HG02623 (cell line): ENCODE measurements around the gene ADGRL1.
"Not testable (repeated sequence)": the region's sequence is repeated elsewhere in the genome, so short reads cannot be mapped to it uniquely, and the experiment has no call there.

Experiments used
- ATAC-seq: cut with Tn5 transposase; IDR thresholded peaks from one replicate; pipeline ENCODE4 v1.9.1; 2021; ENCODE audit warnings: moderate library complexity; ENCODE audit not compliant: unreplicated experiment

The ADGRL1 gene

DNA sequence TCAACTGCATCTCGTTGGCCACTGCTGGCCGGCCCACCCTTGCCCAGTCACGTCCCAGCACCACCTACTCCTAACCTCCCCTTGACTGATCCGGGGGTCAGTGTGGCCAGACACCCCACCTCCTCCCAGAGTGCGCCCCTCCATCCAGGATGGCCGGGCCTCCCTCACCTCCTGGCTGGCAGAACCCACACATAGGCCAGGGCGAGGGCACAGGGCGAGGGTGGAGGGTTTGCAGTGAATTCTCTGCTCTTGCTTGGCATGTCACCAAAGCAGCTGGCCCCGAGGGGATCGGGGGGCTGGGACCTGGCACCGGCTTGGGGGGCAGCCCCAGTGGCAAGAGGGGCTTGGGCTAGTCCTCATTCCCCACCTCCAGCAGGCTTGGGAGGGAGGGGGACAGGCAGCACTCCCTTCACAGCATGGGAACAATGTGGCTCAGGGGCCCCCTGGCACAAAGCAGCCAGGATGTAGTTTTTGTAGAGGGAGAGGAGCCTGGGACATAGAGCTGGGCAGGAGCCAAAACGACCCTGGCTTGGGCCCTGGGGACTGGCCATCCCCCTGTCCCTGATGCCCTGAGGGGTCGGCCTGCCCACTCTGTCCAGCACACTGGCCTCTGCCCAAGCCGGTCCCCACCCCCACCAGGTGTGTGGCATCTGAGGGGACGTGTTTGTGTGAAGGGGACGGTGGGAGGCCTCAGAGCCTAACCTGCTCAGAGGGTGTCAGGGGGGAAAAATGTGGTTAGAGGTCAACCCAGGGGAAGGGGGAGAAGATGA, 41.1 kb downstream of the ADGRL1 start:
- no peak for ATAC-seq

DNA sequence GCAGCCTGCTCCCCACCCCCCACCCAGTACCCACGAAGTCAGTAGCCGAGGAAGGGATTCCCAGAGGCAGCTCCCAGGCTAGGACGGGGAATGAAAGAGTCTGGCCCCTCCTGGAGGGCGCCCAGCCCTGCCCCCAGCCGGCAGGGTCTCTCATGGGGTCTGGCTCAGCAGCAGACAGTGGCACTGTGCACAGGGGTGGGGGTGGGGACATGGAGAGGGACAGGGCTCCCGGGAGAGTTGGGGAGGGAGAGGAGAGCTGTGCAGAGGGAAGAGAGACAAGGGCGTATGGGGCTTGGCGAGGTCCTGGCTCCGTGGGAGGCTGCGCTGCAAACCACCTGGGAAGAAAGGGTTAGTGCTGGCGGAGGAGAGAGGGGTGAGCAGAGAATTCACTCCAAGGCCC, 41.9 kb downstream of the ADGRL1 start:
- ATAC-seq = no peak

DNA sequence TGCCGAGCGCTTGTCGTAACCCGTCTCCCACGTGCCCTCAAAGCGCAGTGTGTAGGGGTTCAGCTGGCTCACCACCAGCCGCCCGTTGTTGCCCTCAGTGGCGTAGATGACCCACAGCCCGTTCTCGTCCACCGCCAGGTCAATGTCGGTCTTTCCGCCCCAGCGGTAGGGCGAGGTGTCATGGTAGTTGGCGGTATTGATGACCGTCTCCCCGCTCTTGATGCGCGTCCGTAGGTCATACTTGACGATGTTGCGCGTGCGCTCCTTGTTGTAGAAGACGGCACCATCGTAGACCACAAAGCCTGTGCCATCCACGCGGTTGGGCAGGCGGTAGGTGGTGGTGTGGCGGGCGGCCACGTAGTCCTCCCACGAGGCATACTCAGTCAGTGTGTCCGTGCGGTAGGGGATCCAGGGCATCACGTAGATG, 43.1 kb downstream of the ADGRL1 start:
- ATAC-seq = no peak

DNA sequence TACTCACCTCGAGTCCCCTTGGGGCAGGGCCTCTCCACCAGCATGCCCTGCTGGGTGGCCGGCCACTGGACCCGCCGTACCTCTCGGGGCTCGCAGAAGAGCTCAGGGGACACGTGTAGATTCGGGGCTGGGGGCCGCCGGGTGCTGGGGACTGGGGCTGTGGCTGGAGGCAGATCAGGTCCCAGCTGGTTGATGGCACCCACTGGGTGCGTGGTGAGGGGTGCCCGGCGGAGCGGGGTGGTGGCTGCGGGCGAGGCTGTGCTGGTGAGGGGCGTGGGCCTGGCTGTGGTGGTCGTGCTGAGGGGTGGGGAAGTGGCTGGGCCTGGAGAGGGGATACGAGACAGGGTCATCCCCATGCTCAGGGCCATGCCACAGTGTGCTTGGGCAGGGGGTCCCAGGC, 44.7 kb downstream of the ADGRL1 start:
- ATAC-seq = no peak

DNA sequence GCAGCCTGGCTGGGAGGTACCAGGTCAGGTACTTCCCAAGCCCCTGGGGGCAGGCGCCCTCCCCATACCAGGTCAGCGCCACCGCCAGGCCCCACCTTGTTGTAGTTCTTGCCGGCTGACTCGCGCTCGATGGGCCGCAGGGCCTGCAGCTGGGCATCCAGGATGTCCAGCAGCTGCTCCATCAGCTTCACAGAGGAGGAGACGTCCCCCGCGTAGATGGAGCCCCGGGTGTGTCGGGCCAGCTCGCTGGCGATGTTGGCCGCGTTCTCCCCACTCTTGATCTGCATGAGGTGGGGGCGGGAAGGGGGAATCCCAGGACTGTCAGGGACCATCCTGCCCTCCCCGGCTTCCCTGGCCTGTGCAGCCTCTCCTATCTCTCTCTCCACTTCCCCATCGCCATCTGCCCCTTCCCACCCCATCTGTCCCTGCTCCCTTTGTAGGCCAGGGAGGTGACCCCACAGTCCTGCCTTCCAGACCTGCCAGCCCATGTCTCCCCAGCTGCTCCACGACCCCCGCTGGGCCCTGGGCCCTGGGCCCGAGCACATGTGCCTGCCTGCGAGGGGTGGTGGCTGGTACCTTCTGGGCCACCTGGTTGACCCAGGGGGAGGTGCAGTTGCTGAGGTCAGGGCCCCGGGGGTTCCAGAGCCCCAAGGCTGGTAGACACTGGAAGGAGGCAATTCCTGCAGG, 45.8 kb downstream of the ADGRL1 start:
- no peak for ATAC-seq

DNA sequence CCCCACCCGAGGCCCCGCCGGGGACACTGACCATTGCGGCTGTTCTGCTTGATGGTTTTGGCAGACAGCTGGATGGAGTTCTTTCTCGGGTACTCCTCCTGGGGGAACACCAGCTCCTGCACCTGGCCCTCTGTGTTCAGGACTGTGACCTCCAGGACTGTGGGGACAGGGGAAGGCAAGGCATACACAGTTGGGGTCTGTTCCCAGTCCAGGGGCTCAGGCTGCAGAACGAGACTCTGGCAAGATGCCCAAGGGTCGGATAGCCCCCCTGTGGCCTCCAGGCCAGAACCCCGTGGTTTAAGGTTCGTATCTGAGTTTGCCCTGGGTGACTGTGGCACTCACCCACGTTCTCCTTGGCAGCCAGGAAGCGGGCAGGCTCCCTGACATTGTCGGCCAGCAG, 46.9 kb downstream of the ADGRL1 start:
- ATAC-seq = no peak

DNA sequence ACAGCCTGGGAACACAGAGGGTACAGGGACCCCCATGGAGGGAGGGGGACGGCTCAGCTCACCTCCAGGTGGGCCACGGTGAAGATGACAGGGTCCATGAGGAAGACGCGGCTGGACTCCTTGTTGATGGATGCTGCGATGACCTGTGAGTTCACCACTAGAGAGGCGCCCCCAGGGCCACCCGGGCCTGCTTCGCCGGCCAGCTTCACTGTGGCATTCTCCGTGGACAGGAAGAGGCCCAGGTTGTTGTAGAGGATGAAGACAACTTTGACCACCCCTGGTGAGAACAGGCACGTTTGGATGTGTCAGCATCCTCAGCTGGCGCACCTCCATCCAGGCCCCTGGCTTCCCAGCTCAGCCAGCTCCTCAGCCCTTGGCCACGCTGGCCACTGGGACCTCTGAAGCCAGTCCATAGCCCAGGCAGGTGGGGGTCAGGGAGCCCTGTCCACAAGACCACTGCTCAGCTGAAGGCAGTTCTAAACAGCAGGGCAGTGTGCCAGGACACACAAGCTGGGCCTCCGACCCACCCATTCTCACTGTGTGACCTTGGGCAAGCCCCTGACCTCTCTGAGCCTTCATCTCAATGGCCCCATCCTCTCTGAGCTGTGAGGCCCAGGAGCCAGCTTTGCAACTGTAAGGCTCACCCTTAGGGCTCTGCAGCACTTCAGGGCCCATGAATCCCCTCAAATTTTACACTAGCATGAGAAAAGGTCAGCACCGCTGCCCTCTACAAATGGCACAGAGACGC, 47.5 kb downstream of the ADGRL1 start:
- ATAC-seq = no peak

DNA sequence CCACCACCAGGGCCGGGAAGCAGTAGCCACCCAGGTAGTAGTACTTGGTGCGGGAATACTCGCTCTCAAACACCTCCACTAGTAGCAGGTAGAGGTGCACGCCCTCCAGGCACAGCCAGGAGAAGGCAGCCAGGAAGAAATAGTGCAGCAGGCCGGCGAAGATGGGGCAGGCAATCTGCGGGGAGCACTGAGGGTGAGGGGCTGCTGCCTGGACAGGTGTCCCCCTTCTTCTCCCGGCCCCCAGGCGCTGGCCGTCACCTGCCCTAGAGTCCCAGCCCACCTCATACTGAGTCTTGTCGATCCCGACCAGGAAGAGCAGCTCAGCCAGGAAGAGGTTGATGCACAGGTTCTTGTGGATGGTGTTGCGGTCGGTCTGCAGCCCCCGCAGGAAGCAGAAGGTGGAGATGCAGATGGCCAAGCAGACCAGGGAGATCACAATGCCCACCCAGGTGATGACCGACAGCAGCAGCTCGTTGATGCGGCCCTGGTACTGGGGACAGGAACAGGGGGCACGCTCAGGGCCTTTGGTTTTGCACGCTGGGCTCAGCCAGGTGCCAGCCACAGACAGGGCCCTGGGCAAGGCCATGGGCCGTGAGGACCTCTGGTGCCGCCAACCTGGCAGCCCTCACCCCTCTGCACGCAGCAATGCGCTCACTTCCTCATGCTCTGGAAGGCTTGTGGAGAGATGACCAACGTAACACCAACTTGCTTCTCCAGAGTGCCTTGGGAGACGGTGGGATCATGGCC, 48.8 kb downstream of the ADGRL1 start:
- ATAC-seq = no peak

DNA sequence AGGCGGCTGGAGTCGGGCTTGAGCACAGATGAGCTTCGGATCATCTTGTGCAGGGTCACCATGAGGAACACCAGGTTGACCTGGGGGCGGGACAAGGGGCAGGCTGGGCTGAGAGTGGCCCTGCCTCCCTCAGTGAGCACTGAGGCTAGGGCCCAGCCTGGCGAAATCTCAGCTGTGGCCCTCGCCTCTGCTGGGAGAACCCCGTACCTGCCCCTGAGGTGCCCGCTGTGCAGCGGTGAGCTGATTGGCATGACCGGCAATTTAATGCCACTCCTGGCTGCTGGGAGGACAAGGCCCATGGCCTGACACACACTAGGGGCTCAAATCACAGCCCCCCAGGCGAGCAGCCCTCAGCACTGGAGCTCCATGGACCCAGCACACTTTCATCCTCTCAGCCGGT, 49.8 kb downstream of the ADGRL1 start:
- no peak for ATAC-seq

DNA sequence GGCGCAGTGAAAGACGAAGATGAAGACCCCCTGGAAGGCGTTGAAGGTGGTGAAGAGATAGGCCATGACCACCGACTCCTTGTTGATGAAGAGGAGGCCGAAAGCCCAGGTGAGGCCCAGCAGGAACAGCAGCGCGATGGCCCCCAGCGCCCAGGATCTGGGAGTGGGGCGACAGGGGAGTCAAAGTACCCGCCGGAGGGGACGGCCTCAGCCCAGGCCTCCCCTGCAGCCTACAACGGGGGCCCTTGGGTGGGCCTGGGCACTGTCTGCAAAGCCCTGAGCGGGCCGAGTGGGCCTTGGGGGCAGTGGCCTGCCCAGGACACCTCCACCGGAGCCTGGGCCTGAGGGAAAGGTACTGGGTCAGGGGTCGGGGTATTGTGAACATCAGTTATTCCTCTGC, 50.6 kb downstream of the ADGRL1 start:
- no peak for ATAC-seq

DNA sequence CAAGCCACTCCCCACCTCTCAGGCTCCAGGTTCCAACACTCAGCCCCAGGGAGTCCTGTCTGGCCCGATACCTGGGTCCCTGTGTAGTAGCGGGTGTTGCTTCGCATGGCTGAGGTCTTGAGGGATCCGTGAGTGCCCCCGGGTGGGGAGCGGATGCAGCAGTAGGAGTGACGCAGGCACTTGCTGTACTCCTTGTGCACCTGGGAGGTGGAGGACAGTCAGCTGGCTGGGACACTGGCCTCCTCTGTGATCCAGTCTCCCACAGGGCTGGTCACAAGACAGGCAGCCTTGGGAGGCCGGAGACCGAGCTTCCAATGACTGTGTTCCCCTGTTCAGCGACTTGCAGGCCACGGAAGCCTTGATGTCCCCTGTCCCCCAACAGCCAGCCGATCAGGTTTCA, 53.3 kb downstream of the ADGRL1 start:
- ATAC-seq = no peak

DNA sequence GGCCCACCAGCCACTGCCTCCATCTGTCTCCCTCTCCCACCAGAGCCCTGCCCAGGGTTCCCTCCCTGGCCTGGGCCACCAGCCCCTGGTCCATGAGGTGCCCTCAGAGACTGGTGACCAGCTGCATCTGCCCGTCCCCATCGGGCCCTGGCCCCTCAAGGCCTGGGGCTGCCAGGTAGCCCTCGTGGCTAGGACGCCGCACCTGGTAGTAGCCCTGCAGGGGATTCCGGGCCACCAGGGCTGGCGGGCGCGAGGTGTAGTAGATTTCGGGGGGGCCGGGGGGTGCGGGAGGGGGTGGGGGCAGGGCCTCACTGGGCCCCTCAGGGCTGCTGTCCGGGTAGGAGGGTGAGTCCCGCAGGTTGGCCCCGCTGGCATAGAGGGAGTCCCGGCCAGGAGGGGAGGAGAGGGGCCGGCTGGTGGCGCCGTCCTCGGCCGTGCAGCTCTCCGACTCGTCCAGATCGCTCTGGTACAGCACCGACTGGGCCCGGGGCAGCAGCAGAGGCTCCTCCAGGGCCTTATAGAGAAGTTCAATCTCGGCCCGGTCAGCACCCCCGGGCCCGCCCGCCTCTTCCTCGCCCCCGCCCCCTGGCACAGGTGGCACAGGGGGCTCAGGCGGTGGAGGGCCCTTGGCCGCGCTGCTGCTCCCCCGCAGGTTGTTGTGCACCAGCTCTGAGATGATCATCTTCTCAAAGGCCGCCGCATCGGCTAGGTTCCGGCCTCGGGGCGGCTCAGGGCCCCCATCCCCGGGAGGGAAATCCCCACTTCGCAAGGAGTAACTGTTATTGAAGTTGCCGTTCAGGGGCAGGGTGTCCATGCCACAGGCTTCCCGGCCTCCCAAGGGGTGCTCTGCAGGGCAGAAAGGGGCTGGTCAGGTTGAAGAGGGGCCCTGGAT, 55.0 kb downstream of the ADGRL1 start:
- no peak for ATAC-seq

DNA sequence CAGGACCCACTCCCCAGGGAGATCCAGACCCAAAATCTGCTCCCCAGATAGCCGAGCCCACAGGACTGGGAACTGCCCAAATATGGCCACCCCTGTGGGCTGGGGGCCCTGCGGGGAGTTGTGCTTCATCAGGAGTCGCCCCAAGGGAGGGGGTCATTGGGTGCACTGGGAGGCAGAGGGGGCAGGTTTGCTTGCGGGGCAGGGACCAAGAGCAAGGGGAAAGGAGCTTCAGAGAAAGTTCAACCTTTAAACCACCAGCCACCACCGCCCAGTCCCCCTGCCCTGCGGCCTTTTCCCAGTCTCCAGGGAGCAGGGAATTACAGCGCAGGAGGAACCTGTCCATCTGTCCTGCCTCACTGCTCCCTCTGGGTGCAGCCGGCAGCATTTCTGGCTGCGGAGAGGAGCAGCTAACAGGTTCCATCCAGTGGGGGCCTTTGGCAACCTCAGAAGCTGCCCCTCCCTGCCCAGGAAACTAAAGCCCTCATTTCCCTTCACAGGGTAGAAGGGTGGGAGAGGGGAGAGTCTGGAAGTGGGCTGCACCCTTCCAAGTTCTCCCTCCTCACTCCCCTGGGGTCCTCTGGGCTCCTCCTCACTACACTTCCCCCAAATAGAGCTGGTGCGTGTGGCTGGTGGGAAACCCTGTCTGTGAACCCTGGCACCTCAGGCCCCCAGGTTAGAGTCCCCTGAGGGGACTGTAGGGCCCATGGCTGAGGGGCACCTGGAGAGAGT, 55.8 kb downstream of the ADGRL1 start:
- ATAC-seq = no peak

DNA sequence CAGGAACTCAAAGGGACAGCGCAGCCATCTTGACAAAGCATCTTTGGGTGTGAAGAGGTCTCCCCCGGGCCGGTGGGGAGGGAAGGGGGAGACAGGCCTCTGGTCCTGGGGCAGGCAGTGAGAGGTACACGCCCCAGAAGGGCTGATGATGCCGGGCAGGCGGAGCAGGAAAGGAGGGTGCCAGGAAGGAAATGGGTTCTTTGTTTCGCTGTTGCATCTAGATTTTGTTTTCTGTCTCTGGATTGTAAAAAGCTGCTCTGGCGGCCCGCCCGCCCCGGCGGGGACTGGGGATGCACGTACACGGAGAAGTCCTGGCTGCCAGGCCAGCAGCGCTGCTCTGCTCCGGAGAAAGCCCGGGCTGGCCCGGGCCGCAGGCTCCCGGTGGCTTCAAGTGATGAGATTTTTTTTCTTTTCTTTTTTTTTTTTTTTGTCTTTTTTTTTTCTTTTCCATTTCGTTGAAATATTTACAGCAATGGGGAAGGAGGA, 56.4 kb downstream of the ADGRL1 start:
- no peak for ATAC-seq

DNA sequence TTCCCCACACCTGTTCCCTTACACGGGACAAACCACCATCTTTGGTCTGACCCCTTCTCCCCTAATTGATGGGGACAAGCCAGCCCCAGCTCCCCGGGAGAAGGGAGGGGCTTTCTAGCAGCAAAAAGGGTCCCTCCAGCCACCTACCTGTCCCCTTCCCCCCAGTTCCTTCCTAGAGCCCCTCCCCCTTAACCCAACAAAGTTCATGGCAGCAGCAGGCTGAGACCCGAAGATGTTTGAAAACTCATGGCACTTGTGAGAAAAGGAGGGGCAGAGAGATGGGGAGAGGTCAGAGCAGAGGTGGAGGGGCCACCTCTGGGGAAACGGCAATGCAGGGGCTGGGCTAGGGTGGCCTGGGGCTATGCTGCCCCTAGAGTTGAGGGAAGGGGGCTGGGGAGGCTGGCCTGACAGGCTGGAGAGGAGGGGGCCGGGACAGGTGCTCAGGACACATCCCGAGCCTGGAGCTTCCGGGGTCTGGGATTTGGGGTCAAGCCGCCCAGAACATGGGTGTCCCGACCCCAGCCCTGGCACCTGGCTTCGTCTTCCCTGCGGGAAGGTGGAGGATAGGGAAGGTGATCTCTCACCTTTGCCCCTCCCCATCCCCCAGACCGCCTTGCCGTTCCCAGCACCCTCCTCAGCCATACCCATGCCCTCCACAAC, 57.1 kb downstream of the ADGRL1 start:
- ATAC-seq = no peak

DNA sequence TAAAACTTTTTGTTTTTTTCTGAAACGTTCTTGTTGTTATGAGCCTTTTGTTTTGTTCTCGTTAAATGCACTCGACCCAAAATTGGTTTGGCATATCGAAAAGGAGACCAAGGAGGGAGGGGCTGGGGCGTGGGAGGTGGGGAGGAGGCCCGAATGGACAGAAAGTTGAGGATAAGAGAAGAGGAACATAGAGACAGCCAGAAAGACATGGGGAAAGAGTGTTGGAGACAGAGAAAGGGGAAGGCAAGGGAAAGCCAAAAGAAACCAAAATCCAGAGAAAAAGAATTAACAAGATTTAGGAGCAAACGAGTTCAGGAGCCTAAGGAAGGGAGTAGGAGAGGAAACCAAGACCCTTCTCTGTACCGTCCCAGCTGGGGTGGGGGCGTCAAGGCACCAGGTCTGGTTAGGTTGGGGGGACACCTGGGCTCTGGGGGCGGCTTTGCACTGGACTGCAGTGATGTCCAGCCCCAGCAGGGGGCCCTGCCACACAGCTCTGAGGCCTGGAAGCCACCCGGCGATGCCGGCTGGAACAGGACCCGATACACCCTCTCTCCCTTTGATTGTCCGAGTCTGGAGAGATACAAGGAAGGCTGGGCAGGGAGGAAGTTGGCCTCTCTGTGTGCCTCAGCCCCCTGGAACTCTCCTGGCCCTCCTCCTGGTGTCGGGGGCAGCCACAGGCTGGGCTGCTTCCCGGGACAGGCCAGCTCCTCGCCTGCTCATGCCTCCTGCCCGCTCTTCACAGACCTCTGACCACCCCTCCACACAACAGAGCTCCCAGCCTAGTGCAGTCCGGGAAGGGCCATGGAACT, 58.0 kb downstream of the ADGRL1 start:
- no peak for ATAC-seq

DNA sequence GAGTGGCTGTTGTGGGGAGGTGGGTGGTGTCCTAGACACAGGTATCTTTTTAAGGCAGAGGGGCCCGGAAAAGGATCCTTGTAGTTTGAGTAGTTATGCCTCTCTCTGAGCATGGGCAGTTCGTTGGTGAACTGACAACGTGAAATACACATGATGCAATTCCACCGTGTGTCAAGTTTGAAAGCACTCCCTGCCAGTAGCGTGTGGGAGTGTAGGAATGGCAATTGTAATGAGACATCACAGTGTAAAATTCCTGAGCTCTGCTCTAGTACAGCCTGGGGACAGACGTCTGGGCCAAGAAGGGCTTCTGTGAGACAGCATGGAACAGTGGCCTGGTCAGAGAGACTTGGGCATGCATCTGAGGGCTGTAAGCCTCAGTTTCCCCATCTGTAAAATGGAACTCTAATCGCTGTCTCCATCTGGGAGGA, 59.2 kb downstream of the ADGRL1 start:
- no peak for ATAC-seq

DNA sequence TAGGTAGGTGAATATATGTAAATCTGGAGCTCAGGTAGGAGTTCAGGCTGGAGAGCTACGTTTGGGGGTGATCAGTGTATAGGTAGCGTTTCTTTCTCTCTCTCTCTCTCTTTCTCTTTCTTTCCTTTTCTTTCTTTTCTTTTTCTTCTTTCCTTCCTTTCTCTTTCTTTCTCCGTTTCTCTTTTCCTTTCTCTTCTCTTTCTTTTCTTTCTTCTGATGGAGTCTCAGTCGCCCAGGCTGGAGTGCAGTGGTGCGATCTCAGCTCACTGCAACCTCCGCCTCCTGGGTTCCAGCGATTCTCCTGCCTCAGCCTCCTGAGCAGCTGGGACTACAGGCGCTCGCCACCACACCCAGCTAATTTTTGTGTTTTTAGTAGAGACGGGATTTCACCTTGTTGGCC, 59.8 kb downstream of the ADGRL1 start:
- ATAC-seq = not testable (repeated sequence)
